GM18511 (cell line): ENCODE data around the gene CYLC1.

ENCODE experiments used
- ATAC-seq: cut with Tn5 transposase; IDR thresholded peaks from one replicate; pipeline ENCODE4 v1.9.1; 2021; ENCODE audit warnings: mild to moderate bottlenecking, moderate library complexity; ENCODE audit not compliant: unreplicated experiment

The CYLC1 gene, protein sequence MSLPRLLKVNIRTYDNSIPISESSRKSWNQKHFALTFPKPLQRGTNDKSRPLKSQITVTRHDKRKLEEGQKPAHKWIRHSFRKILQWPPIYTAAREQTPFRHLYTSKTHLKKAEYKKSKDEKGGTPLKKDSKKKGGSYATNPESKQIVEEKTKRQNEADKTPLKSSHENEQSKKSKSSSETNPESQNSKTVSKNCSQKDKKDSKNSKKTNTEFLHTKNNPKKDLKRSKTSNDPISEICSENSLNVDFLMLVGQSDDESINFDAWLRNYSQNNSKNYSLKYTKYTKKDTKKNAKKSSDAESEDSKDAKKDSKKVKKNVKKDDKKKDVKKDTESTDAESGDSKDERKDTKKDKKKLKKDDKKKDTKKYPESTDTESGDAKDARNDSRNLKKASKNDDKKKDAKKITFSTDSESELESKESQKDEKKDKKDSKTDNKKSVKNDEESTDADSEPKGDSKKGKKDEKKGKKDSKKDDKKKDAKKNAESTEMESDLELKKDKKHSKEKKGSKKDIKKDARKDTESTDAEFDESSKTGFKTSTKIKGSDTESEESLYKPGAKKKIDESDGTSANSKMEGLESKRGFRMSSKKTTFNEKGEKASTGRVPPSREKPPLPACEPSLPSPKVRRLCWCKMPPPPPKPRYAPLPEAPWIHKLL

DNA sequence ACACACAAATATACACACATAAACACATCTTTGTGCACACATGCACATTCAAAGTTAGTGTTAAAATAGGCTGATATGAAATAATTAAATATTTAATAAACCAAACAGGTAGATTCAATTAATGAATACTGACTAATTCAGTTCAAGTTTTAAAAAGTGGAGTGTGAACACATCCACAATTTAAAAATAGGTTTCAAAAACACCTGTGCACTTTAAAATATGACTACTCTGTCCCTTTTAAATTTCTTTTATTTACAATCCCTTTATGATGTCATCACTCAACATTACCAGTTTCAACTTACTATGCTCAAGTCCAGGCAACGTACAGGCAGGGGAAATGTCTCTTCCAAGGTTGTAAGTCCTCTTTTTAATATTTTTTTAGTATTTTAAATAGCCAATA lies at the start of gene CYLC1:
TSS of gene CYLC1 (plus strand) at position 301 of the 400 bp plus-strand sequence. CDS start at position 338, 37 bp downstream.
- ATAC-seq: no peak

DNA sequence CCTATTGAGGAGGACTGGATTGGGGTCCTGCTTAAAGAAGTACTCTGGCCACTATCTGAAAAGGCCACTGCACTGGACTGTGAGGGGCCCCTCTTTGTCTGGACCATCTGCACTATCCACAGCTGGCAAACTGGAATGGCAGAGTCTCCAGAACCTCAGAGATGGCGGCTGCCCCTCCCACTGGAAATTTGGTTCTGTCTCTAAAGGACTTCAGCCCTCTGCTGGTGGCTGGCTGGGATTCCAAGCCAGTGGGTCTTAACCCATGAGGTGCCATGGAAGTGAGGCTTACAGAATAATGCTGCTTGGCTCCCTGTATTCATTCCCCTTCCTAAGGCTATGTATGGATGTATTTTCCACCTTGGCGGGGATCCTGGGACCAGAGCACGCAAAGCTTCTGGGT lies 41.6 kb upstream of the CYLC1 start:
- no peak for ATAC-seq

DNA sequence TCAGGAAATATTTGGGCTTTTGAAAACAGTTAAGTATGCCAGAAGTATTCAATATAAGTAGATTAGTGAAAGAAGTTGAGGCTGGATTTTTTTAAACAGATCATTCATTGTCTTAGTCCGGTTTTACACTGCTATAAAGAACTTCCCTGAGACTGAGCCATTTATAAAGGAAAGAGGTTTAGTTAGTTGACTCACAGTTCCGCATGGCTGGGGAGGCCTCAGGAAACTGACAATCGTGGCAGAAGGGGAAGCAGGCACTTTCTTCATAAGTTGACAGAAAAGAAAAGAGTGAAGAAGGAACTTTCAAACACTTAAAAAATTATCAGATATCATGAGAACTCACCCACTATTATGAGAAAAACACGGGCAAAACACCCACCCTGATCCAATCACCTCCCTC lies 31.1 kb upstream of the CYLC1 start:
- no peak for ATAC-seq

DNA sequence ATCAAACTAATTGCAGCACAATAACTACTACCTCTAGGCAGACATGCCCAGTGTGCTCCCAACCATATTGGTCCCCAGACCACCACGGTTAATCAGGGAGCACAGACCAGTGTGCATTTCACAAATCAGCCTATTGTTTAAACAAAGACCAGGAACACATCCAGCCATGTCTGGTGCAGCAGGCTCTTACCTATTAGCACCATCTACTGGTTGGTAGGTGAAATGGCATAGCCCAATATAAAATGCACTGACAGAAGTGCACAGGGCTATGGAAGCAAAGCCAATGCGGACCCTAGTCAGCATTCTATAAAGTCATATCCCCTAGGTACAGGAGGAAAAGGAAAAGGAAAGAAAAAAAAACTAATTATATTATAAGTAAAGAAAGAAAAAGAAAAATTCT lies 15.5 kb upstream of the CYLC1 start:
- ATAC-seq: peak; percentile 100

DNA sequence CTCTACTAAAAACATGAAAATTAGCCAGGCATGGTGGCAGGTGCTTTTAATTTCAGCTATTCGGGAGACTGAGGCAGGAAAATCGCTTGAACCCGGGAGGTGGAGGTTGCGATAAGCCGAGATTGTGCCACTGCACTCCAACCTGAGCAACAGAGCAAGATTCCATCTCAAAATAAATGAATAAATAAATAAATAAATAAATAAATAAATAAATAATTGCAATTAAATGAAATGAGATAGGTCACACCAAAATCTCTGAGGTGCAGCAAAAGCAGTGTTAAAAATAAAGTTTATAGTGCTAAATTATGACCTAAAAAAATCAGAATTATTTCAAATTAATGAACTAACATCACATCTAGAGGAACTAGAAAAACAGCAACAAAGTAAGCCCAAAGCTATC lies 13.6 kb upstream of the CYLC1 start:
- no peak for ATAC-seq

DNA sequence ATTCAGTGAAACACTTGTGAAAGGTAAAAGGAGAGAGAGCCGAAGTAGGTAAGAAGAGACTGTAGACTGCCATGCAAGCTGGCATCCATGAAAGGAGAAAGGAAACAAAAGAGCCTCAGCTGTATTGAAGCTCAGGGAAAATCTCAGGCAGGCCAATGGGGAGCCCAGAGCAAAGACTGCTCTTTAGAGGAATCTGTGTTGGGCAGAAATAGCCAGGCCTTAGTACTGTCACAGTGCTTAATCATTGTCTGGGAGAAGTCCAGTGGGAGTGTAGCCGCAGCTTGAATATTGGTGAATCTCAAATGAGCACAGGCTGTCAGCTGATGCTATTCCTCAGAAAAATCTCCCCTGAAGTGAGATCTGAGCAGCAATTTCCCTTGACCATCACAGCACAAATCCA lies 27.6 kb downstream of the CYLC1 start:
- no peak for ATAC-seq

DNA sequence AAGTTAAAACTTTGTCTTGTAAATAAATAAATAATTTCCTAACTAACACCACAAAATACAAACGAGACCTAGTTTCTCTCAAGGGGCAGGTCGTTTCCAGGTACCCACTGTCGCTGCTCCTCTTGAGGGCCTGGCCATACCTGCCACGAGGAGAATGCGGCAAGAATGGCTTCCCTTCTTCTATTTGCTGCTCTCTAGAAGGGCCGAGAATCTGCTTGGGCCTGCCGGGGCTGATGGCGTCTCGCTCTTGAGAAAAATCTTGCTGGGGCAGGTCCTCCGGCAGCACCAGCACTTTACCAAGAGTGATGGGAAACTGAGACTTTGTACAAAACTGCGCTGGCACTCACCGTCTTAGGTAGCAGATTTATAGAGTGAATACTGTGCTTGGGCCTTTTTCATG lies 31.5 kb downstream of the CYLC1 start:
- ATAC-seq: no peak

DNA sequence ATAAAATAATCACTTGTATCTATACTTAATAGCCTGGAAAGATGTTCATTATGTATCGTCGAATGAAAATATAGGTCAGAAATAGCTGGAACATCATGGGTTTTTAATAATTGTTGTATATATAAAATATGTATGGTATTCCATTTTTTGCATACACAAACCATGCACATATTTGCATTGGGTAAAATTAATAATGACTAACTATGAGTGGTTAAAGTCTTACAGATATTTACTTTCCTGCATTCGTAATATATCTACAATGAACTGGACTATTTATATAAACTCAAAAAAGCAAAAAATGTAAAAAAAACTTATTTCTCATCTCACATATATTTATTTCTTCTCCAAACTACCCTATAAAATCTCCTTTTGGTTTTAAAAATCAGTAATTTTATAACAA lies 46.0 kb downstream of the CYLC1 start:
- no peak for ATAC-seq

DNA sequence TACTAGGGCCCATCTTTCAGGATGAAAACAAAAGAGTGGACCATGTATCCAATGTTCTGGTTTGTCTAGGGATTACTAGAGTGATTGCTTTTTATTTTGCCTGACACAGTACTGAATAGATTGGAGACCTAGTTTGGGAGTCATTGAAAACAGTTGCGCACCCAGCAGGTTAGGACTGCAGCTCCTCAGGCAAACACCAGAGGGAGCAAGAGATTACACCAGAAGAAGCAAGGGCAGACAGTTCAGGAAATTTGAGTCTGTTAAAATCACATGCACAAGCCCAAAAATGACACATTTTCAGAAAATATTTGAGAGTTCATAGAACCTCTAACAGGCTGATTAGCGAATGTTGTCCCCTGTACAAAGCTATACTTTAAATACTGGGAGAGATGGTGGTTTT lies 55.6 kb downstream of the CYLC1 start:
- ATAC-seq: no peak

DNA sequence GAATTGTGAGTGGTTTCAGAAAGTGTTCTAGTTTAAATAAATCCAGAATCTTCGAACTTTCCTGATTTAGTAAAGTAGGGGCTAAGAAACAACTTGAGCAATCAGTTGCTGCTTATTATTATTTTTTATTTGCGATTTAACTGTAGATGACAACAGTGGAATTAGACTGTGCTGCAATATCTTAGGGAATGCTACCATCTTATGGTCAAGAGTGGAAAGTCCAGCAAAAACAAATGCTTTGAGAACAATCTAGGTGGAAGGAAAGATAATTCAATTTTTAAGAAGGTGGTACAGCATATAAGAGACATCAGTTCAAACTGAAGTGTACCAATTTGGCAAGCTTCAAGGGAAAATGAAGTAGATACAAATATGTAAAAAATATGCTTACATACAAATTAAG lies 73.3 kb downstream of the CYLC1 start:
- ATAC-seq: no peak
